Stimulated activated CD4-positive, alpha-beta T cell treated with anti-CD3 and anti-CD28 coated beads, Interleukin-1b, Interleukin-23, amount 100 ng/mL, for 4 hours (primary cell): ENCODE results near the gene HBQ1.
A peak's percentile ranks its signal among the peaks of the same experiment; 100 is the strongest.
"Not testable (repeated sequence)": the region's sequence is repeated elsewhere in the genome, so short reads cannot be mapped to it uniquely, and the experiment has no call there.

Source experiments
- DNase-seq, 2 donors: peaks; one replicate each; pipeline ENCODE4 v3.0.0-alpha.2; 2020; ENCODE audit warnings: low read depth in 2 of 2

Gene HBQ1

DNA sequence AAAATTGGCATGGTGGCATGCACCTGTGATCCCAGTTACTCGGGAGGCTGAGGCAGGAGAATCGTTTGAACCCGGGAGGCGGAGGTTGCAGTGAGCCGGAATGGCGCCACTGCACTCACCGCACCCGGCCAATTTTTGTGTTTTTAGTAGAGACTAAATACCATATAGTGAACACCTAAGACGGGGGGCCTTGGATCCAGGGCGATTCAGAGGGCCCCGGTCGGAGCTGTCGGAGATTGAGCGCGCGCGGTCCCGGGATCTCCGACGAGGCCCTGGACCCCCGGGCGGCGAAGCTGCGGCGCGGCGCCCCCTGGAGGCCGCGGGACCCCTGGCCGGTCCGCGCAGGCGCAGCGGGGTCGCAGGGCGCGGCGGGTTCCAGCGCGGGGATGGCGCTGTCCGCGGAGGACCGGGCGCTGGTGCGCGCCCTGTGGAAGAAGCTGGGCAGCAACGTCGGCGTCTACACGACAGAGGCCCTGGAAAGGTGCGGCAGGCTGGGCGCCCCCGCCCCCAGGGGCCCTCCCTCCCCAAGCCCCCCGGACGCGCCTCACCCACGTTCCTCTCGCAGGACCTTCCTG lies at the start of gene HBQ1:
TSS of gene HBQ1 (plus strand) at position 359 of the 575 bp plus-strand sequence. CDS start at position 387, 28 bp downstream.
- DNase-seq: peak in 1 of 2 donors; percentile 46

DNA sequence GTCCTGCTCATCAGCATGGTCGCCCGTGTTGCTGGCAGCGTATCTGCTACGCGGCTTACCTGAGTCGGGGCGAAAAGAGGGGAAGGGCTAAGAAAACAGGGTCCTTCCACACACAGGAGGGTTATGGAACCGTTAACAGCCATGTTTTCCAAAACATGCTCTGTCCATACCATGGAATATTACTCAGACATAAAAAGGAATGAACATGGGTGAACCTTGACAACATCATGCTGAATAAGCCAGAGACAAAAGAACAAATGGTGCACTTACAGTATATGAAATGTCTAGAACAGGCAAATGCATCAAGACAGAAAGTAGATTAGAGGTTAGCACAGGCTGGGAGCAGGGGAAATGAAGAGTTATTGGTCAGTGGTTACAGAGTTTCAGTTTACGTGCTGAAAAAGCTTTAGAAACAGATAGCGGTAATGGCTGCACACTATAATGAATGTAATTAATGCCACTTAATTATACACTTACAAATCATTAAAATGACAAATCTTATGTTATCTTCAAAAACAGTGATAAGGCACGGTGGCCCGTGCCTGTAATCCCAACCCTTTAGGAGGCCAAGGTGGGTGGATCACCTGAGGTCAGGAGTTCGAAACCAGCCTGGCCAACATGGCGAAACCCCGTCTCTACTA lies 49.6 kb upstream of the HBQ1 start:
- DNase-seq: no peak

DNA sequence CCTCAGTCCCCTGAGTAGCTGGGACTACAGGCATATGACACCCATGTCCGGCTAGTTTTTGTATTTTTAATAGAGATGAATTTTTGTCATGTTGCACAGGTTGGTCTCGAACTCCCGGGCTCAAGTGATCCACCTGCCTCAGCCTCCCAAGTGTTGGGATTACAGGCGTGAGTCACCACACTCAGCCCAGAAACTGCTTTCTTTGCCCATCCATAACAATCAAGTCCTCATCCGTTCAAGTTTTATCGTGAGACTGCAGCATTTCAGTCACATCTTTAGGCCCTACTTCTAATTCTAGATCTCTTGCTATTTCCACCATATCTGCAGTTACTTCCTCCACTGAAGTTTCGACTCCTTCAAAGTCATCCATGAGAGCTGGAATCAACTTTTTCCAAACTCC lies 48.1 kb upstream of the HBQ1 start:
- DNase-seq: no peak

DNA sequence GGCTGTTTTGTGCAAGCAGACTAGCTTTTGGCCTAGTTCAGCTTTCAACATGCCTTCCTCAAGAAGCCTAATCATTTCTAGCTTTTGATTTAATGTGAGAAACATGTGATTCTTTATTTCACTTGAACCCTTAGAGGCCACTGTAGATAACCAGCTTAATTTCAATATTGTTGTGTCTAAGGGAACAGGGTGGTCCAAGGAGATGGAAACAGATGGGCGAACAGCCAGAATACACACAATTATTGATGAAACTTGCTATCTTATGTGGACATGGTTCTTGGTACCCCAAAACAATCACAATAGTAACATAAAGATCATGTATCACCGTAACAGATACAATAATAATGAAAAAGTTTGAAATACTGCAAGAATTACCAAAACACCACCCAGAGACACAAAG lies 46.5 kb upstream of the HBQ1 start:
- no peak for DNase-seq

DNA sequence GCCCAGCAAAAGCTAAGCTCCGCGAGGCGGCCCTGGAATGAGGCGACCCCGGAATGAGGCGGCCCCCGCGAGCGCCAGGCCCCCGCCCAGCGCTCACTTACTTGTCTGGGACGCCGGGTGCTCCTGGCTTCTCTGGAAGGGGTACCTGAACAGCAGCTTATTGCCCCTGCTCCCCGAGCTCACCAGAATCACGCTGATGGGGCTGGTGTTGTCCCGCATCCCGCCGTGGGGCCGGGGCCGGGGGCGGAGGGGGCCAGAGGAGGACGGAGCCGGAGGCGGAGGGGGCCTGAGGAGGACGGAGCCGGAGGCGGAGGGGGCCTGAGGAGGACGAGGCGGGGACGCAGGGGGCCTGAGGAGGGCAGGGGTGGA lies 42.2 kb upstream of the HBQ1 start:
- DNase-seq: peak in 1 of 2 donors; percentile 27

DNA sequence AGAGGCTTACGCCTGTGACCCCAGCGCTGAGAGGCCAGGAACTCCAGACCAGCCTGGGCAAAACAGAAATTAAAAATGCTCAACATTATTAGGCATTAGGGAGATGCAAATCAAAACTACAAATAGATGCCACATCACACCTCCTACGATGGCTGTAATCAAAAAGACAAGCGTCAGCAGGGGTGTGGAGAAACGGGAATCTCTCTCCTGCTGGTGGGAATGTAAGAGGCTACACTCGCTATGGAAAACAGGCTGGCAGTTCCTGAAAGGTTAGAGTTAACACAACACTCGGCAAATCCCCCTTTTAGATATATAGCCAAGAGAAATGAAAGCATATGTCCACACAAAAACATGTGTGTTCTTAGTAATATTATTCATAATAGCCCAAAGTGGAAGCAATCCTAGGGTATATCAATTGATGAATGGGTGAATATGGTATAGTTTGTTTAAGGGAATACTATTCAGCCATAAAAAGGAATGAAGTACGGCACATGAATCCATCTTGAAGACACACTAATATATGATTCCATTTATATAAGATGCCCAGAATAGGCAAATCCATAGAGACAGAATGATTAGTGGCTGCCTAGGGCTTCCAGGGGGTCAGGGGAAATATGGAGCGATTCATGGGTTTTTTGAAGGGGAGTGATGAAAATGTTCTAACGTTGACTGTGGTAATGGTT lies 39.9 kb upstream of the HBQ1 start:
- no peak for DNase-seq

DNA sequence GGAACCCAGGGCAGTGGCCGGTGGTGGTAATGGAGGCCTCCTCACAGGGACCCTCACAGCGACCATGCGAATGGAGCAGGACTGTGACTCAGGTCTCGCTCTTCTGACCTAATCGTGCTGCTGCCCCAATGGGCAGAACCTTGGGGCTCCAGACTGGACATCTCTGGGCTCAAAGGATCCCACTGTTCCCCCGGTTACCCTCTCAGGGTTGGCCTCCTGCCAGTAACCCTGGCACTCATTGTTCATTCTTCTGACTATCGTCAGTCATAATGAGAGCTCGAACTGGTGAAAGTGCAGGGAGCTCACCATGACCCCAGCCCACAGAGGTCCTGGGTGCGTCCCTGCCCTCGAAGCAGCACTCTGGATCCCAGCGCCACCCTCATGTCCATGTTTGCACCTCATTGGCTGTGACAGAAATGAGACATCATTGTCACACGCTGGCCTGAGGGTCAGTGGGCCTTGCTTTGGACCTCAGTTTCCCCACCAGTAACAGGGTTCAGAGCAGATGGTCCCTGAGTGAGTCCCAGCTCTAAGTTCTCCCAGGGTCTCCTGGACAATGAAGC lies 37.8 kb upstream of the HBQ1 start:
- no peak for DNase-seq

DNA sequence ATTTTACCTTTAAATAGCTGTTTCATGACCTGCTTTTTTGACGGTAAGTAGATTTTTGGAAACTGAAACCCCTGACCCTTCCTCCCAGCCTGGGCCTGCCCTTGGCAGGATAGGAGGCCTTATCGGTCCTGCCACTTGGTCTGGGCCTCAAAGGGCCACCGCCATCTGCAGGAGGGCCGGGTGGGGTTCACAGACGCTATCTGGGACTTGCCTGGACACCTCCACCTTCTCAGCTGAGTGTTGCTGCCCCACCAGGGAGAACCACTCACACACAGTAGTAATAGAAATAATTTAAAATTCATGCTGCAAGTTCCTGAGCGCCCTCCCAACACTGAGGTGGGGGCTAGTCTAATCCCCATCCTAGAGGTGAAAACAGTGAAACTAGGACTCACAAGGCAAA lies 37.2 kb upstream of the HBQ1 start:
- DNase-seq: no peak

DNA sequence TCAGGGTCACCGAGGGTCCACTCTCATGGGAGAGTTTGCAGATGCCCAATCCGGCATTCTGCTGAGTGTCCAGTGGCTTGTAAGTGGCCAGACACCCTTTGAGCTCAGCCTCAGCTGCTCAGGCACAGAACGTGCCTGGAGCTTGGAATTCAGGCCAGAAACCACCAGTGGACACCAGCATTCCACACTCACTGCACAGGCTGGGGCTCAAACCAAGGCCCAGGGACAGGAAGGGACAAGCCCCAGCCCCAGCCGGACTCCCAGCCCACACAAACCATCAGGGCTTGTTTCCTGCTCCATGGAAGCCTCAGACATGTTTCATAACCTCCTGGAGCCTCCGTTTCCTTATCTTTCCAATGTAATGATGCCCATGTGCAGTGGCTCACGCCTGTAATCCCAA lies 36.8 kb upstream of the HBQ1 start:
- DNase-seq: no peak

DNA sequence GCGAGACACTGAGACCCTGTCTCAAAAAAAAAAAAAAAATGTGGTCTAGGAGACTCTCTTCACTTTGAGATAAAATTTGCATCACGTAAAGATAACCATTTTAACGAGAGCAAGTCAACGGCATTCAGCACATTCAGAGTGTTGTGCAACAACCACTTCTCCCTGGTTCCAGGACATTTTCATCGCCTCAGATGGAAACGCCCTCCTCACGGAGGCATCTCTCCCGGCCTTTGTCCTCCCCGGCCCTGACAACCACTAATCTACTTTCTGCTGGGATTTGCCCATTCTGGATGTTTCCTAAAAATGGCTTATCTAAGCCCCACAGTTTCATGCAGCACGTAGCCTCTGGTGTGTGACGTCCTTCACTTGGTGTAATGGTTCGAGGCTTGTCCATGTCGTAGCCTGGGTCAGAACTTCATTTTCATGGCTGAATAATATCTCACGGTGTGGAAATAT lies 35.4 kb upstream of the HBQ1 start:
- no peak for DNase-seq

DNA sequence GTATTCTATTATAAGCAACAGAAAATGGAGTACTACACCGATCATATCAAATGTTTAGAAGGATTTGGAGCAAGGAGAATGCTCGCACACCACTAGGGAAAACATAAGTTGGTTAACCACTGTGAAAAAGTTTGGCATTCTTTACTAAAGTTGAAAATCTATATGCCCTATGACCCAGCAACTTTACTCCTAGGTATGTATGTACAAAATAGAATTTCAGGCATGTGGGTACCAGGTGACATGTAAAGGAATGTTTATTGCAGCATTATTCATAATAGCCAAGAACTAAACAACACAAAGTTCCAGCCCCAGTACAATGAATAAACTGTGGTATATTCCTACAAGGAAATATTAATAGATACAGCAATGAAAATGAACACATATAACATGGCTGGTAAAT lies 33.6 kb upstream of the HBQ1 start:
- DNase-seq: no peak

DNA sequence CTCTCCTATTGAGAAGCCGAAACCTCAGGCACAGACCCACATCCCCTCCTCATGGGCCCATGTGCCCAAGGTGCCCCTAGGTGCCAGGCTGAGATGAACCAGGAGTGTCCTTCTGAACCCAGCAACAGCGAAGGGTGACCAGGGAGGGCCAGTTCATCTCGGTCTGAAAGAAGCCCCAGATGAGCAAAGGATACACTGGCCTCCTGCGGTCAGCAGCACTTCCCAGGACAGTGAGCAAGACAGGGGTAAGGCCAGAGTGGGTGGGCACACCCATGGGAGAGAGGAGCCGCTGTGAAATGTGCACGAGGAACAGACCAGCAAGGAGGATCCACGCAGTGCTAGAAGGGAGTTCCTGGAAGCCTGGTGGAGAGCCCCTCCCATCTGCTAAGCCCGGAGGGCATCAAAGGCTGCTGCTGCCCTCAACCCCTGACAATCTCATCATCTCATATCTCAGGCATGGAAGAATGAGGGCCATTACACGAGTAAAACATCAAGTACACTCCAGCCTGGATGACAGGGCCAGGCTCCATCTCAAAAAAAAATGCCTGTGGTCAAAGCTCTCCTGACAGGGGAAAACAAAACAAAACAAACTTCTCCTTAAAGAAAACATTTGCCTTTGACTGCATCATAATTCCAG lies 31.1 kb upstream of the HBQ1 start:
- DNase-seq: no peak

DNA sequence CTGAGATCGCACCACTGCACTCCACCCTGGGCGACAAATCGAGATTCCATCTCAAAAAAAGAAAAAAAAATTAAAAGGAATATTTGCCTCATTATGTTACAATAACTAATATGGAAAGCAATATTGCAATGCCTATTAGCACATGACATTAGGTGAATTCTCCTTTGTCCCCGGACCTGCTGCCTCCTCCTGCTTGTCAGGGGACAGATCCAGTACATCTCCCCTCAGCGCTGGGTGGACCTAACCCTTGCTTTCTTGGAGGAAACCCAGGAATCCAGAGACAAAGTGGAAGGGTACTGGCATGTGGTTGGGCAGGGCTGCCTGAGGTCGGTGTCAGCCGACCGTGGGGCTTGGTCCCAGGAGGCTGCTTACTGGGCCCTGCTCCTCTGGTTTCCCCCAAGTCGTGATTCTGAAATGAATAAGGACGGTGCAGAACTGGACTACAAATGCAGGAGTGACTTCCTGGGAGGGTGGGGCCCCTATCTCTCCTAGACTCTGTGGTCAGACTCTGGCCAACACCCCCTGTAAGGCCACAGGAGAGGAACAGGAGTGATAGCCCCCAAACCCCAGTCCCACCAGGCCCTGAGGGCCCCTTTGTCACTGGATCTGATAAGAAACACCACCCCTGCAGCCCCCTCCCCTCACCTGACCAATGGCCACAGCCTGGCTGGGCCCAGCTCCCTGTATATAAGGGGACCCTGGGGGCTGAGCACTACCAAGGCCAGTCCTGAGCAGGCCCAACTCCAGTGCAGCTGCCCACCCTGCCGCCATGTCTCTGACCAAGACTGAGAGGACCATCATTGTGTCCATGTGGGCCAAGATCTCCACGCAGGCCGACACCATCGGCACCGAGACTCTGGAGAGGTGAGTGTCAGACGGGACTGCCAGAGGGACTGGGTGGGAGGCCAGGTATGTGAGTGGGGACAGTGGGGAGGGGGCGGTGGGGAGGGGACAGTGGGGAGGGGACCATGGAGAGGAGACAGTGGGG lies 27.8 kb upstream of the HBQ1 start, which contains the start of gene HBZ:
TSS of gene HBZ (plus strand) at position 504 of the 988 bp plus-strand sequence. CDS start at position 770, 266 bp downstream.
- no peak for DNase-seq

DNA sequence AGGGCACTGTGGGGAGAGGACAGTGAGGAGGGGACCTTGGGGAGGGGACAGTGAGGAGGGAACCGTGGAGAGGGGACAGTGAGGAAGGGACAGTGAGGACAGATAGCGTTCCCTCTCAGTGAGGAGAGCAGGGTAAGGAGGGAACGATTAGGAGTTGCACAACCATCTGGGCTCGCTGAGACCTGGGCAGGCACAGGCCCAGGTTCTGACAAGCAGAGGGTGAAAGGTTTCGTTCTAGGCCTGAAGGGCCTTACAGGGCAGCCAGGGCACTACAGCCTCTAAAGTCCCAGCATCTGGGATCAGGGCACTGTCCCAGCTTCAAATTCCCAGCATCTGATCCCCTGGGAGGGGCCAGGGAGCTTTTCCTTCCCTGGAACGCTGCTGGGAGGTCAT lies 27.1 kb upstream of the HBQ1 start:
- not testable (repeated sequence) for DNase-seq

DNA sequence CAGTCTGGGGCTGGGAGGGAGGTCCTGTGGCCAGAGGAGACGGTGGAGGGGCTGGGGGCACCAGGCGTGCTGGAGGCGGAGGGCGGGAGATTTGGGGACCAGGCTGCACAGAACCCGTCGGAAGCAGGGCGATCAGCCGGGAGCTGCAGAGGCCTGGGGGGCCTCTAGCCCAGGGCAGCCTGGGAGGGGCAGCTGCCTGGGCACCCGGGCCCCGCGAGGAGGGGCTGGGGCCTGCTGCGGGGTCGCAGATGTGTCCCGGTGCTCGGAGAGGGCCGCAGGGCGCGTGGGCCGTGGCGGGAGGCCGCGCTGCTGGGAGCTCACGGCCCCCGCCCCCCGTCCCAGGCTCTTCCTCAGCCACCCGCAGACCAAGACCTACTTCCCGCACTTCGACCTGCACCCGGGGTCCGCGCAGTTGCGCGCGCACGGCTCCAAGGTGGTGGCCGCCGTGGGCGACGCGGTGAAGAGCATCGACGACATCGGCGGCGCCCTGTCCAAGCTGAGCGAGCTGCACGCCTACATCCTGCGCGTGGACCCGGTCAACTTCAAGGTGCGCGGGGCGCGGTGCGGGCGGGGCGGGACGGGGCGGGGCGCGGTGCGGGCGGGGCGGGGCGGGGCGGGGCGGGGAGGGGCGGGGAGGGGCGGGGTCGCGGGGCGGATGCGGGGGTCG lies 26.6 kb upstream of the HBQ1 start:
- DNase-seq: not testable (repeated sequence)

DNA sequence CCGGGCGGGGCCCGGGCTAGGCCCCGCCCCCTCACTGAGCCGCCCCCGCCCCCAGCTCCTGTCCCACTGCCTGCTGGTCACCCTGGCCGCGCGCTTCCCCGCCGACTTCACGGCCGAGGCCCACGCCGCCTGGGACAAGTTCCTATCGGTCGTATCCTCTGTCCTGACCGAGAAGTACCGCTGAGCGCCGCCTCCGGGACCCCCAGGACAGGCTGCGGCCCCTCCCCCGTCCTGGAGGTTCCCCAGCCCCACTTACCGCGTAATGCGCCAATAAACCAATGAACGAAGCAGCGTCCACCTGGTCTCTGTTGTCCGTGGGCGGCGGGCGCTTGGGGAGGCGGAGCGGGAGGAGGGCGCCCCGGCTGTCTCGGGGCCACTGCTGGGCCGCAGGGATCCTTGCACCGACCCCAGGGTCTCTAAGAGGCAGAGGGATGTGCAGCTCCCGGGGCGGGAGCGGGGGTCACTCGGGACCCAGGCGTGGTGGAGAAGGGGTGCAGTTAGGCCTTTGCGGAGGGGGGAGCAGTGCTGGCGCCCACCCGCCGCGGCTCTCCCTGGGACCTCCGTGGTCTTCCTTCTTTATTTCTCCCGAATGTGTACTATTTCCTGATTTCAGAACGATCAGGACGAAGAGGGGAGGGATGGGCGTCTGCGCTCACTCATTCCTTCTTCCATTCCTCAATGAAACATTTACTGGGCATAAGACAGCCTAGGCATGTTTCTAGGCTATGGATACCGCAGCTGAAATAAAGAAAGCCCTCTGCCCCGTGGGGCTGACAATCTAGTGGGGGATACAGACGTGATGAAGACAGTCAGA lies 25.8 kb upstream of the HBQ1 start:
- no peak for DNase-seq

DNA sequence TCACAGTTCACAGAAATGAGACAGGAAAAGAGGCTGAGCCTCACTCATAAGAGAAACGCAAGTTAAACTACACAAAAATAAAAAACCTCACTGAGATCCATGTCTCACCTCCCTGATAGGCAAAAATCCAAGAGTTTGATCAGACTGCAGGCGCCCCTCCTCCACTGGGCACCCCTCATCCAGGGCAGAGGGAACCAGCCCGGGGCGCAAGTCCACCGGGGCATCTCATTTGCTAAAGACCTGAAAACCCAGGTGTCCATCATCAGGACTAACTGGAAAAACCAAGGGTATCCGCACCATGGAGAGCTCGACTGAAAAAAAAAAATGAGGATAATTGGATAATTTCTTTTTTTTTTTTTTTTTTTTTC lies 25.2 kb upstream of the HBQ1 start:
- DNase-seq: no peak

DNA sequence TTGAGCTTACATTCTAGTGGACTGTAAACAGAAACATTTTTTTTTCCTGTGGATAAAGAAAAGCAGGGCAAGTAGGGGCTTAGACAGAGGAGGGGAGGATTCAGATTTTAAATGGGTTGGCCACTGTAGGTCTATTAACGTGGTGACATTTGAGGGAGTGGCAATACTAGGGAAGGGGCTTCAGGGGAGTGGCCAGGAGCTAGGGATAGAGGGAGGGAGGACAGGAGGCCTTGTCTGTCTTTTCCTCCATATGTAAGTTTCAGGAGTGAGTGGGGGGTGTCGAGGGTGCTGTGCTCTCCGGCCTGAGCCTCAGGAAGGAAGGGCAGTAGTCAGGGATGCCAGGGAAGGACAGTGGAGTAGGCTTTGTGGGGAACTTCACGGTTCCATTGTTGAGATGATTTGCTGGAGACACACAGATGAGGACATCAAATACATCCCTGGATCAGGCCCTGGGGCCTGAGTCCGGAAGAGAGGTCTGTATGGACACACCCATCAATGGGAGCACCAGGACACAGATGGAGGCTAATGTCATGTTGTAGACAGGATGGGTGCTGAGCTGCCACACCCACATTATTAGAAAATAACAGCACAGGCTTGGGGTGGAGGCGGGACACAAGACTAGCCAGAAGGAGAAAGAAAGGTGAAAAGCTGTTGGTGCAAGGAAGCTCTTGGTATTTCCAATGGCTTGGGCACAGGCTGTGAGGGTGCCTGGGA lies 21.0 kb upstream of the HBQ1 start:
- DNase-seq: no peak

DNA sequence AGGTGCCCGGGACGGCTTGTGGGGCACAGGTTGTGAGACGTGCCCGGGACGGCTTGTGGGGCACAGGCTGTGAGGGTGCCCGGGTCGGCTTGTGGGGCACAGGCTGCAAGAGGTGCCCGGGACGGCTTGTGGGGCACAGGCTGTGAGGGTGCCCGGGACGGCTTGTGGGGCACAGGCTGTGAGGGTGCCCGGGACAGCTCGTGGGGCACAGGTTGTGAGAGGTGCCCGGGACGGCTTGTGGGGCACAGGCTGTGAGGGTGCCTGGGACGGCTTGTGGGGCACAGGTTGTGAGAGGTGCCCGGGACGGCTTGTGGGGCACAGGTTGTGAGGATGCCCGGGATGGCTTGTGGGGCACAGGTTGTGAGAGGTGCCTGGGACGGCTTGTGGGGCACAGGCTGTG lies 20.0 kb upstream of the HBQ1 start:
- not testable (repeated sequence) for DNase-seq
